GM13977 (cell line): ENCODE data around the gene SLC25A41.

Source experiments
- DNase-seq: peaks from one replicate; pipeline ENCODE4 v3.0.0; 2012; ENCODE audit warnings: low spot score
- in situ Hi-C: fragments of 300-500 bp; cut with MboI; formaldehyde crosslinking; loops from one replicate; pipeline ENCODE4 v1.12.0; 2022; ENCODE audit warnings: low sequenced_read_pairs, low pct_unique_long_range_greater_than_20kb, mixed read lengths, inconsistent platforms; ENCODE audit not compliant: unreplicated experiment
- TF ChIP-seq, protein P1 (sequence below): IDR thresholded peaks from 2 replicates; pipeline ENCODE4 v1.5.1; 2012; ENCODE audit warnings: mild to moderate bottlenecking, control low read depth; ENCODE audit not compliant: insufficient read depth; ENCODE audit errors: extremely low read depth, missing control alignments

Gene SLC25A41

GRCh38 chr19:6471076-6471475 lies 37.5 kb upstream of the SLC25A41 start:
- DNase-seq = no peak
- TF ChIP-seq, protein P1, sequence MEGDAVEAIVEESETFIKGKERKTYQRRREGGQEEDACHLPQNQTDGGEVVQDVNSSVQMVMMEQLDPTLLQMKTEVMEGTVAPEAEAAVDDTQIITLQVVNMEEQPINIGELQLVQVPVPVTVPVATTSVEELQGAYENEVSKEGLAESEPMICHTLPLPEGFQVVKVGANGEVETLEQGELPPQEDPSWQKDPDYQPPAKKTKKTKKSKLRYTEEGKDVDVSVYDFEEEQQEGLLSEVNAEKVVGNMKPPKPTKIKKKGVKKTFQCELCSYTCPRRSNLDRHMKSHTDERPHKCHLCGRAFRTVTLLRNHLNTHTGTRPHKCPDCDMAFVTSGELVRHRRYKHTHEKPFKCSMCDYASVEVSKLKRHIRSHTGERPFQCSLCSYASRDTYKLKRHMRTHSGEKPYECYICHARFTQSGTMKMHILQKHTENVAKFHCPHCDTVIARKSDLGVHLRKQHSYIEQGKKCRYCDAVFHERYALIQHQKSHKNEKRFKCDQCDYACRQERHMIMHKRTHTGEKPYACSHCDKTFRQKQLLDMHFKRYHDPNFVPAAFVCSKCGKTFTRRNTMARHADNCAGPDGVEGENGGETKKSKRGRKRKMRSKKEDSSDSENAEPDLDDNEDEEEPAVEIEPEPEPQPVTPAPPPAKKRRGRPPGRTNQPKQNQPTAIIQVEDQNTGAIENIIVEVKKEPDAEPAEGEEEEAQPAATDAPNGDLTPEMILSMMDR = no peak
- in situ Hi-C loops = no loop called here

DNA sequence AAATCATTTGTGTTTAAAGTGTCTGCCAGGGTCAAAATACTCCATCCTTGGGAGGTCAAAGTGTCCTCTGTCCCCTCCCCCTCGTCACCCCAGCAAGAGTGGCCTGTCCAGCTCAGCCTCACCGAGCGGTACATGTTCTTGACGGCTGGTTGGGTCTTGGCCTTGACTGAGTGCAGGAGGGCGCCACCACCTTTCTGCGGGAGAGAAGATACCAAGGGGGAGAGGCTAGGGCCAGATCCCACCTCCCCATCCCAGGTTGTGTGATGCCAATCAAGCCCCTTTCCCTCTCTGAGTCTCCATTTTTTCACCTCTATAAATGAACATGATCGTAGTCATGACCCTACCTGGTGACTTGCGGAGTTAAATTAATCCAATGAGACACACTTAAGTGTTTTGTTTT lies 36.6 kb upstream of the SLC25A41 start:
- in situ Hi-C loops = no loop called here
- TF ChIP-seq, protein P1 = no peak
- DNase-seq = no peak

DNA sequence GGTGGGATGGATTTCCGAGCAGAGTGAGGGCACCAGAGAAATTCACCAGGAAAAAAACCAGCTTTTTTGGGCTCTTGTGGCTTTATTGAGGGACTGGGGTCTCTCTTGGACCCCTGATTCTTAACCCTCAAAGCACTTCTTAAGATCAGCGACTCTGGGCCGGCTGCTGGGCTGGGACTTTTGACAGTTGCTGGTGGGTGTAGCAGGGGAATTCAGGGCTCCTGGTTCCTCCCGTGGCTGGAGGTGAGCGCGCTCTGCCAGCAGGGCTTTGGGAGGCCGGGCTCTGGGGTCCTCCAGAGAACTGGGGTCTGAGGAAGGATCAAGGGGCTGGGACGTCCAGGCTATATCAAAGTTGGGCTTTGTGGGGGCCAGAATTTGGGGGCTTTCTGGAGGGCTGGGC lies 33.8 kb upstream of the SLC25A41 start:
- in situ Hi-C loops = no loop called here
- TF ChIP-seq, protein P1 = no peak
- DNase-seq = no peak

DNA sequence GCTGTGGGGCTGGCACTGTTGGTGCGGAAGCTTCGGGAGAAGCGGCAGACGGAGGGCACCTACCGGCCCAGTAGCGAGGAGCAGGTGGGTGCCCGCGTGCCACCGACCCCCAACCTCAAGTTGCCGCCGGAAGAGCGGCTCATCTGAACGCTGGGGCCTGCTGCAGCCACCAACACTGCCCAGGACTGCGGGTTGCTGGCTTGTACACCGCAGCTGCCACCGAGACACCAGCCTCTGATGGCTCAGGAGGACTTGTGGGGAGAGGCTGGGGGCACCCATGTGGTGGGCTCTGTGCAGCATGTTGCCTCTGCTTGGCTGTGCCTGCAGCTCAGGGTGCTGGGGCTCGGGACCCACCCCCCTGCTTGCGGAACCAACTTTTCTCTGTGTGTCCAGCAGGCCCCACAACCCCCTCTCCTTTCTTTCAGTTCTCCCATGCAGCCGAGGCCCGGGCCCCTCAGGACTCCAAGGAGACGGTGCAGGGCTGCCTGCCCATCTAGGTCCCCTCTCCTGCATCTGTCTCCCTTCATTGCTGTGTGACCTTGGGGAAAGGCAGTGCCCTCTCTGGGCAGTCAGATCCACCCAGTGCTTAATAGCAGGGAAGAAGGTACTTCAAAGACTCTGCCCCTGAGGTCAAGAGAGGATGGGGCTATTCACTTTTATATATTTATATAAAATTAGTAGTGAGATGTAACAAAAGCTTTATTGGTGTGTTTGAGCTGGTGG lies 33.1 kb upstream of the SLC25A41 start:
- in situ Hi-C loops = no loop called here
- no peak for DNase-seq
- TF ChIP-seq, protein P1 = no peak

DNA sequence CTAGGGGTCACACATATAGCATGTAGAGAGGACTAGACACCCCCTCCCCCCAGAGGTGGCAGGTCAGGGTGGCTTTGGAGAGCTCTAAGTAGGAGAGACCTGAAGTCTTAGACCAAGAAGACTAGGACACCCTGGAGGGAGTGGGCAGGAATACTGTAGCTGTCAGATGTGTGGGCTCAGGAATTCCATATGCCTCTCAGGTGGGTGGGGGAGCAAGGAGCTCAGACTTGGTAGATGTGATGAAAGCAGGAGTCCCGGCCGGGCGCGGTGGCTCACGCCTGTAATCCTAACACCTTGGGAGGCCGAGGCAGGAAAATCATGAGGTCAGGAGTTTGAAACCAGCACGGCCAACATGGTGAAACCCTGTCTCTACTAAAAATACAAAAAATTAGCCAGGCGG lies 32.1 kb upstream of the SLC25A41 start:
- in situ Hi-C loops = no loop called here
- TF ChIP-seq, protein P1 = no peak
- no peak for DNase-seq

DNA sequence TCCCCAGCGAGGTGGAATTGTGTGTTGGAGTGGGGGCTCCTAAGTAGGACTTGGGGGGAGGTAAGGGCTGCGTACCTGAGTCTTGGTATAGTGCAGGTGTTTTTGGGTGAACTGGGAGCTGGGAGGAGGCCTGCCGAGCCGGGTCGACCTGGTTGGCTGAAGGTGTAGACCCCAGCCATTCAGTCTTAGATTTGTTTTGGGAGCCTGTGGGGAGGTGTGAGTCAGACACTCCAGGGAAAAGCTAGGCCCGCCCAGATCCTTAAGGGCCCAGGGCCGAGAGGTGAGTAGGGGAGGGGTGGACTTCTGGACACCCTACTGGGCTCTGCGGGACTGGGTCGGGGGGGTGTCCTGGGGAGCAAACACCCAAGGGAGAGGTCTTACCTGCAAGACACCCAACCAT lies 31.4 kb upstream of the SLC25A41 start:
- TF ChIP-seq, protein P1 = no peak
- DNase-seq = no peak
- in situ Hi-C loops = no loop called here
